Activated CD4-positive, alpha-beta T cell treated with anti-CD3 and anti-CD28 coated beads, Interleukin-2, amount 10 ng/mL, durations not matched to agents 7 days and 5 days (primary cell): ENCODE data around the gene MEX3D. TPM values are rescaled to one million over a fixed set of nuclear protein-coding genes. Genes with fewer than 3 reads are reported as not detected.

Experiments
- CTCF ChIA-PET: fragments of 350-600 bp; sonication (Branson Sonifier 250); formaldehyde crosslinking; loops from one replicate; lab custom pipeline; 2021; ENCODE audit warnings: antibody characterized with exemption; lab: Charles Lee
- POLR2A ChIA-PET: fragments of 350-600 bp; sonication (Branson Sonifier 250); formaldehyde crosslinking; loops from one replicate; lab custom pipeline; 2021; ENCODE audit warnings: antibody characterized with exemption; lab: Charles Lee
- DNase-seq: peaks from one replicate; pipeline ENCODE4 v3.0.0-alpha.2; 2020
- H3K27ac Mint-ChIP-seq: one replicate; pipeline ENCODE4 v1.8.0; 2021; ENCODE audit warnings: mild to moderate bottlenecking, moderate library complexity, mixed read lengths
- H3K27me3 Mint-ChIP-seq: one replicate; pipeline ENCODE4 v1.8.0; 2021; ENCODE audit warnings: mixed read lengths
- H3K36me3 Mint-ChIP-seq: one replicate; pipeline ENCODE4 v1.8.0; 2021; ENCODE audit warnings: low read depth, mixed read lengths
- H3K4me1 Mint-ChIP-seq: one replicate; pipeline ENCODE4 v1.8.0; 2021; ENCODE audit warnings: mixed read lengths
- H3K4me3 Mint-ChIP-seq: one replicate; pipeline ENCODE4 v1.8.0; 2021; ENCODE audit warnings: mild to moderate bottlenecking, moderate library complexity, mixed read lengths
- H3K9me3 Mint-ChIP-seq: one replicate; pipeline ENCODE4 v1.8.0; 2021; ENCODE audit warnings: mixed read lengths
- total RNA-seq, 2 experiments: library from RNA; stranded (reverse); gene quantifications; one replicate each; pipeline ENCODE4 v1.2.3, GENCODE V29; 2021

MEX3D gene
- total RNA-seq, result 10 to 100 TPM in 1 of 2 experiments, 1 to 10 TPM in 1; 10.0 to 12.1 TPM

DNA sequence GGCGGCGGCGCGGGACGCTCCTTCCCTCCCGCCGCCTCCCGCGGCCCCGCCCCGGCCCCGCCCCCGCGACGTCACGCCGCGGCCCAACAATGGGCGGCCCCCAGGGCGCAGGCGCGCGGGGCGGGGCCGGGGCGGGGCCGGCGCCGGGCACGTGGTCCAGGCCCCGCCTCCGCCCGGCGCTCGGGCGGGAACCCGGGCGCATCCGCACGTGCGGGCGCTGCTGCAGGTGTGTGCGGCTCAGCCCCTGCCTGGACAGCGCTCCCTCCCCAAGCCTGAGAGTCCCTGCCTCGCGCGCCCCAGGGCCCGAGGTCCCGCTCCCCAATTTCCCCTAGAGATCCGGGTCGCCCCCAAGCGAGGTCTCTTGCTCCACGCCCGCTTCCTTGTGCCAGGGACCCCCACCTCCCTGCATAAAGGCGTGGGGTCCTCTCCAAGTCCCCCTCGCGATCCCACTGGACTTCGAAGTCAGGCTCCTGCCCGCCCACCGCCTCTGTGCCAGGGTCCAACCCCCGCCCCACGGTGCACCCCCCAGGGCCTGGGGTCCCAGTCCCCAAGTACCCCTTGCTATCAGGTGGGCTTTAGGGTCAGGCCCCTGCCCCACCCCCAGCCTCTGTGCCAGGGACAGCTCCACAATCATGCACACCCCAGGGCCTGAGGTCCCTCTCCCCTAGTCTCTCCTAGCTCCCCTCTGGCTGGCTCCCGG is at the start of gene MEX3D:
Gene MEX3D, minus strand, starts transcription at position 6 of the 700 bp plus-strand sequence. CDS start 267 bp downstream, outside the sequence.
- ChIA-PET POLR2A (no interaction called here), CTCF (no interaction called here)
- Mint-ChIP-seq H3K9me3 (no peaks in the 10 kb centered on the region), H3K27me3 (peaks cover 13% of the 10 kb centered on the region), H3K36me3 (no peaks in the 10 kb centered on the region), H3K4me3 (peak within 1 kb of the TSS; percentile 34), H3K27ac (no peak within 1 kb of the TSS), H3K4me1 (peaks cover 11% of the 10 kb centered on the region)
- peak; percentile 78 for DNase-seq

- H3K4me1 Mint-ChIP-seq, result peaks cover 20% of the 10 kb centered on the region
- no peak overlapping the region for H3K4me3 Mint-ChIP-seq
- POLR2A ChIA-PET, result no interaction called here
- no peak for DNase-seq
- no peak overlapping the region for H3K27ac Mint-ChIP-seq
- H3K9me3 Mint-ChIP-seq, result no peaks in the 10 kb centered on the region
- H3K27me3 Mint-ChIP-seq, result no peaks in the 10 kb centered on the region
- CTCF ChIA-PET, result interaction anchor here (0.5 to 0.7 kb wide), 3 partner anchors 326 to 486 kb away, joined by 3 to 4 read pairs (median 3); no protein-coding TSS in a partner anchor
- H3K36me3 Mint-ChIP-seq, result peaks cover 29% of the 10 kb centered on the region
Measured at GRCh38 chr19:1616875-1617274, 48.8 kb upstream of the MEX3D start.

DNA sequence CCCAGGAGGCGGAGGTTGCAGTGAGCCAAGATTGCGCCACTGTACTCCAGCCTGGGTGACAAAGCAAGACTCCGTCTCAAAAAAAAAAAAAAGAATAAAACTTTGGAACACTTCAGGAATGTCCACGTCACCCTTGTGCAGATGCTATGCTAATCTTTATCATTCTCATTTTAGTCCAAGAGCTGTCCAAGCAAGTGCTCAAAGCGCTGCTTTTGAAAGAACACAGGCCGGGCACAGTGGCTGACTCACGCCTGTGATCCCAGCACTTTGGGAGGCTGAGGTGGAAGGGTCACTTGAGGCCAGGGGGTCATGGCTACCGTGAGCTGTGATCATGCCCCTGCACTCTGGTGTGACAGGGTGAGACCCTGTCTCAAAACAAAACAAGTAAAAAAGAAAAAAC is 48.3 kb upstream of the MEX3D start:
- Mint-ChIP-seq H3K27me3 (no peaks in the 10 kb centered on the region), H3K27ac (no peak overlapping the region), H3K4me3 (no peak overlapping the region)

GRCh38 chr19:1615156-1615765 is 47.1 kb upstream of the MEX3D start:
- no peaks in the 10 kb centered on the region for H3K9me3 Mint-ChIP-seq
- H3K27me3 Mint-ChIP-seq, result no peaks in the 10 kb centered on the region
- DNase-seq, result no peak
- ChIA-PET POLR2A (no interaction called here), CTCF (no interaction called here)
- H3K4me1 Mint-ChIP-seq, result peaks cover 24% of the 10 kb centered on the region
- H3K27ac Mint-ChIP-seq, result no peak overlapping the region
- no peak overlapping the region for H3K4me3 Mint-ChIP-seq
- H3K36me3 Mint-ChIP-seq, result peaks cover 32% of the 10 kb centered on the region

More for the DNA sequence above, 48.3 kb upstream of the MEX3D start:
- Mint-ChIP-seq H3K36me3 (peaks cover 29% of the 10 kb centered on the region), H3K9me3 (no peaks in the 10 kb centered on the region), H3K4me1 (peaks cover 20% of the 10 kb centered on the region)
- no peak for DNase-seq
- POLR2A ChIA-PET, result no interaction called here
- CTCF ChIA-PET, result interaction anchor here (0.6 to 0.7 kb wide), 2 partner anchors 333 to 486 kb away, joined by 3 to 4 read pairs; no protein-coding TSS in a partner anchor

GRCh38 chr19:1613808-1614570 is 45.9 kb upstream of the MEX3D start:
- peaks cover 33% of the 10 kb centered on the region for H3K4me1 Mint-ChIP-seq
- POLR2A ChIA-PET, result no interaction called here

DNA sequence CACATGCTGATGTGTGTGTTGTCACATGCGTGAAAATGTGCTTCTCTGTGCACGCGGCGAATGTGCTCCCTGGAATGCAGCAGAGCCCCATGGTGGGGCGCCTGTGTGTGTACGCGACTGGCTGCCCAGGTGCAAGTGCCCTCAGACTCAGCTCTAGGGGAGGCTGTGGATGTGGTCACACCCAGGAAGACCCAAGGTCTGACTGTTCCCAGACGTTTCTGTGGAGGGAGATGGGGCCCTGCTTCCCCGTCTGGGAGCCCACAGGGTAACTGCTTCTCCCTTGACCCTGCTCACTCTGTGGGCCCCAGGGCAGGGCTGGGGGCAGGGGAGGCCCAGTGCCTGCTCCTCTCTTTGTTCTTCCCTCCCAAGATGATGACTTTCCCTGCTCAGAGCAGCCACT is 45.0 kb upstream of the MEX3D start:
- Mint-ChIP-seq H3K27me3 (no peaks in the 10 kb centered on the region), H3K27ac (no peak overlapping the region), H3K4me3 (no peak overlapping the region), H3K36me3 (peaks cover 29% of the 10 kb centered on the region), H3K4me1 (peaks cover 36% of the 10 kb centered on the region), H3K9me3 (no peaks in the 10 kb centered on the region)
- DNase-seq, result no peak
- POLR2A ChIA-PET, result no interaction called here
- CTCF ChIA-PET, result no interaction called here

More at GRCh38 chr19:1613808-1614570, 45.9 kb upstream of the MEX3D start:
- Mint-ChIP-seq H3K9me3 (no peaks in the 10 kb centered on the region), H3K27me3 (no peaks in the 10 kb centered on the region), H3K36me3 (peaks cover 32% of the 10 kb centered on the region), H3K4me3 (no peak overlapping the region), H3K27ac (no peak overlapping the region)
- no peak for DNase-seq
- CTCF ChIA-PET, result no interaction called here

- Mint-ChIP-seq H3K9me3 (no peaks in the 10 kb centered on the region), H3K4me1 (peaks cover 32% of the 10 kb centered on the region), H3K4me3 (no peak overlapping the region), H3K27me3 (no peaks in the 10 kb centered on the region), H3K36me3 (peaks cover 28% of the 10 kb centered on the region), H3K27ac (no peak overlapping the region)
- ChIA-PET CTCF (no interaction called here), POLR2A (no interaction called here)
- no peak for DNase-seq
Measured at GRCh38 chr19:1612114-1613086, 44.3 kb upstream of the MEX3D start.

GRCh38 chr19:1611353-1611752 is 43.2 kb upstream of the MEX3D start:
- Mint-ChIP-seq H3K27me3 (no peaks in the 10 kb centered on the region), H3K27ac (no peak overlapping the region), H3K9me3 (no peaks in the 10 kb centered on the region), H3K4me1 (peaks cover 31% of the 10 kb centered on the region), H3K36me3 (peaks cover 23% of the 10 kb centered on the region), H3K4me3 (no peak overlapping the region)
- ChIA-PET CTCF (no interaction called here), POLR2A (no interaction called here)
- no peak for DNase-seq

DNA sequence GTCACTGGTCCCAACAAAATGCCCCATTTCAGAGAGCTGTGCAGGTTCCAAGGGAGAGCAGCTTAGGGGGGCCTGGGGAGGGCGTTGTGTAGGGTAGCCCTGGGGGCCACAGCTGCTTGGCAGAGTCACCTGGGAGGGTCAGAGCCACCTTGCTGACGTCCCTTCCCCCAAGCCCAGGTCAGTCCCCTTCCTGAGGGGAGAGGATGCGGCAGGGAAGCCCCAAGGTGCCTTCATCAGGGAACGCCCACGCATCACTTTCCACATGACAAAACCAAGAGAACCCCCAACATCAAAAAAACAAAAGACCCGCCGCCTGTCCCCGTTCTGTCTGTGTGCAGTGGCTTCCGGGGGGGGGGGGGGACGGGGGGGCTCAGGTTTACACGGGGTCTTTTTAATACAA is 42.5 kb upstream of the MEX3D start:
- Mint-ChIP-seq H3K27ac (peak overlapping the region; percentile 19), H3K9me3 (no peaks in the 10 kb centered on the region), H3K4me1 (peaks cover 36% of the 10 kb centered on the region), H3K4me3 (no peak overlapping the region), H3K27me3 (no peaks in the 10 kb centered on the region), H3K36me3 (peaks cover 18% of the 10 kb centered on the region)
- CTCF ChIA-PET, result interaction anchor here (1.5 kb wide), 1 partner anchor 23 kb away, joined by 3 read pairs; no protein-coding TSS in a partner anchor
- DNase-seq, result no peak
- POLR2A ChIA-PET, result no interaction called here

GRCh38 chr19:1609680-1610474 is 41.8 kb upstream of the MEX3D start:
- no peak overlapping the region for H3K4me3 Mint-ChIP-seq
- POLR2A ChIA-PET, result no interaction called here
- no peak overlapping the region for H3K27ac Mint-ChIP-seq
- H3K36me3 Mint-ChIP-seq, result peaks cover 14% of the 10 kb centered on the region
- DNase-seq, result no peak
- peaks cover 38% of the 10 kb centered on the region for H3K4me1 Mint-ChIP-seq
- H3K9me3 Mint-ChIP-seq, result no peaks in the 10 kb centered on the region
- H3K27me3 Mint-ChIP-seq, result no peaks in the 10 kb centered on the region
- CTCF ChIA-PET, result interaction anchor here (1.5 kb wide), 1 partner anchor 22 kb away, joined by 3 read pairs; no protein-coding TSS in a partner anchor

- peaks cover 11% of the 10 kb centered on the region for H3K36me3 Mint-ChIP-seq
- H3K27me3 Mint-ChIP-seq, result no peaks in the 10 kb centered on the region
- no peaks in the 10 kb centered on the region for H3K9me3 Mint-ChIP-seq
- CTCF ChIA-PET, result no interaction called here
- H3K4me3 Mint-ChIP-seq, result no peak overlapping the region
- DNase-seq, result no peak
- H3K4me1 Mint-ChIP-seq, result peaks cover 45% of the 10 kb centered on the region
- POLR2A ChIA-PET, result no interaction called here
- H3K27ac Mint-ChIP-seq, result no peak overlapping the region
Measured at GRCh38 chr19:1609103-1609396, 40.9 kb upstream of the MEX3D start.
